Measurements from ENCODE around the gene RICTOR.

The RICTOR gene

GRCh38 chr5:39076757-39077728 lies 2.8 kb upstream of the RICTOR start:
- H3K36me3 ChIP-seq (replicated peaks; ENCODE audit: low read depth, low read length) = no peaks in the 10 kb centered on the region
- TF ChIP-seq EZH2phosphoT487 (IDR thresholded peaks at IDR 0.05; ENCODE audit: low read depth) (no peak), CTCF (IDR thresholded peaks at IDR 0.05; ENCODE audit: low read depth, low read length) (no peak)
- H4K20me1 ChIP-seq (ENCODE audit: insufficient read depth, low read length) = peaks cover 12% of the 10 kb centered on the region
- no peaks in the 10 kb centered on the region for H3K9me3 ChIP-seq (ENCODE audit: insufficient read depth, low read length)
- H3K27me3 ChIP-seq (ENCODE audit: low read depth, low read length) = no peaks in the 10 kb centered on the region
- peaks cover 39% of the 10 kb centered on the region for H3K79me2 ChIP-seq (ENCODE audit: low read length)
- peak overlapping the region; percentile 86 for H3K9ac ChIP-seq (ENCODE audit: low read length)
- H2AFZ ChIP-seq (ENCODE audit: low read depth, low read length) = no peak overlapping the region
- H3K4me2 ChIP-seq (ENCODE audit: low read length) = peak overlapping the region; percentile 69
- peaks cover 31% of the 10 kb centered on the region for H3K4me1 ChIP-seq (ENCODE audit: low read length)
- peak overlapping the region; percentile 89 for H3K27ac ChIP-seq (ENCODE audit: low read length)
- peak overlapping the region; percentile 99 for H3K4me3 ChIP-seq (ENCODE audit: low read length)

GRCh38 chr5:39076101-39076756 lies 2.0 kb upstream of the RICTOR start:
- no peaks in the 10 kb centered on the region for H3K27me3 ChIP-seq (ENCODE audit: low read depth, low read length)
- peak overlapping the region; percentile 69 for H3K4me2 ChIP-seq (ENCODE audit: low read length)
- H3K4me1 ChIP-seq (ENCODE audit: low read length) = peaks cover 33% of the 10 kb centered on the region
- TF ChIP-seq CTCF (IDR thresholded peaks at IDR 0.05; ENCODE audit: low read depth, low read length) (no peak), EZH2phosphoT487 (IDR thresholded peaks at IDR 0.05; ENCODE audit: low read depth) (no peak)
- H3K4me3 ChIP-seq (ENCODE audit: low read length) = peak overlapping the region; percentile 99
- H3K36me3 ChIP-seq (replicated peaks; ENCODE audit: low read depth, low read length) = no peaks in the 10 kb centered on the region
- H3K9me3 ChIP-seq (ENCODE audit: insufficient read depth, low read length) = no peaks in the 10 kb centered on the region
- peaks cover 48% of the 10 kb centered on the region for H3K79me2 ChIP-seq (ENCODE audit: low read length)
- H2AFZ ChIP-seq (ENCODE audit: low read depth, low read length) = no peak overlapping the region
- peaks cover 20% of the 10 kb centered on the region for H4K20me1 ChIP-seq (ENCODE audit: insufficient read depth, low read length)
- peak overlapping the region; percentile 89 for H3K27ac ChIP-seq (ENCODE audit: low read length)
- peak overlapping the region; percentile 86 for H3K9ac ChIP-seq (ENCODE audit: low read length)

GRCh38 chr5:39073767-39074016 lies 507 bp downstream of the RICTOR start:
- peaks cover 33% of the 10 kb centered on the region for H3K4me1 ChIP-seq (ENCODE audit: low read length)
- H4K20me1 ChIP-seq (ENCODE audit: insufficient read depth, low read length) = peaks cover 33% of the 10 kb centered on the region
- no peak overlapping the region for H2AFZ ChIP-seq (ENCODE audit: low read depth, low read length)
- peaks cover 68% of the 10 kb centered on the region for H3K79me2 ChIP-seq (ENCODE audit: low read length)
- H3K27ac ChIP-seq (ENCODE audit: low read length) = peak overlapping the region; percentile 89
- no peaks in the 10 kb centered on the region for H3K9me3 ChIP-seq (ENCODE audit: insufficient read depth, low read length)
- H3K4me3 ChIP-seq (ENCODE audit: low read length) = peak overlapping the region; percentile 99
- H3K36me3 ChIP-seq (replicated peaks; ENCODE audit: low read depth, low read length) = peaks cover 2% of the 10 kb centered on the region
- H3K9ac ChIP-seq (ENCODE audit: low read length) = peak overlapping the region; percentile 95
- no peaks in the 10 kb centered on the region for H3K27me3 ChIP-seq (ENCODE audit: low read depth, low read length)
- TF ChIP-seq EZH2phosphoT487 (IDR thresholded peaks at IDR 0.05; ENCODE audit: low read depth) = no peak
- TF ChIP-seq CTCF (IDR thresholded peaks at IDR 0.05; ENCODE audit: low read depth, low read length) = no peak
- peak overlapping the region; percentile 75 for H3K4me2 ChIP-seq (ENCODE audit: low read length)

All from OCI-LY3 (cell line).